GM18858 (cell line): ENCODE measurements around the gene GATB.

Experiments
- ATAC-seq: cut with Tn5 transposase; IDR thresholded peaks from one replicate; pipeline ENCODE4 v1.9.1; 2021; ENCODE audit not compliant: unreplicated experiment

GATB gene

GRCh38 chr4:151702256-151702655 is 58.6 kb downstream of the GATB start:
- no peak for ATAC-seq

GRCh38 chr4:151700566-151701316 is 60.1 kb downstream of the GATB start:
- no peak for ATAC-seq

GRCh38 chr4:151698213-151698612 is 62.6 kb downstream of the GATB start:
- no peak for ATAC-seq

- ATAC-seq: no peak
Observed at GRCh38 chr4:151694961-151695720, 65.7 kb downstream of the GATB start.

DNA sequence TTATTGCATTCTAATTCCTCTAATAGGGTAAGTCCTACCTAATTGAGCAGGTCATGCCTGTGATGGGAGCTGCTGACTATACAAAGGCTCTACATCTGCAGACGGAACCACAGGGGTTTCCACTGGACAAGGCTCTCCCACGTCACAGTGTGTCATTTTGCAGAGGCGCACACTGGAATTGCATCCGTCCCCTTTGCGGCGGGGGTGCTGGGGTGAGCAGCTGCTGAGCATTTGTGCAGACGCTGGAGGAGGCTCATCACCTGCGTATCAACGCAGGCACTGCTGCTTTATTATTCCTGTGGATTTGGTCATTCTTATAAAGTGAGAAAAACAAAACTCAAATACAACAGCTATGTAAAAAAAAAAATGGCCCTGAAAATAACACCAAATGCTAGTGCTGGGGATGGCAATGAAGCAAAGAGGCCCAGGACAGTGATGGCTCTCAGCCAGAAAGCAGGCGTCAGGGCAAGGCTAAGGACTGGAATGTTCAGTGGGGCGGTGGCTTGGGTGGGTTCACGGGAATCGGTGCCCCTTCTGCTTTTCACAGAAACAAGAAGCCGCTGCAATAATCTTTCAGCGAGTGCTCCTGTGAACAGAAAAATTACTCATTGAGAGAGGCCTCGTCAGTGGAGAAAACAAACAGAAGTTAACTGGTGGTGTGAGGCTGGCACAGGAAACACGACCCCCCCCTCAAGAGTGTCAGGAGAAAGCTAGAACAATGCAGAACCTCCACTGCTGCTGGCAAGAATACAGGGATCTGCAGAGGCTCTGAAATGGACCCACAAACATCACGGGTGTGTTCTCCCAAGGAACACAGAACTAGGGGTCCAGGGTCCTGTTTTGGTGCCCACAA is 67.8 kb downstream of the GATB start:
- no peak for ATAC-seq

DNA sequence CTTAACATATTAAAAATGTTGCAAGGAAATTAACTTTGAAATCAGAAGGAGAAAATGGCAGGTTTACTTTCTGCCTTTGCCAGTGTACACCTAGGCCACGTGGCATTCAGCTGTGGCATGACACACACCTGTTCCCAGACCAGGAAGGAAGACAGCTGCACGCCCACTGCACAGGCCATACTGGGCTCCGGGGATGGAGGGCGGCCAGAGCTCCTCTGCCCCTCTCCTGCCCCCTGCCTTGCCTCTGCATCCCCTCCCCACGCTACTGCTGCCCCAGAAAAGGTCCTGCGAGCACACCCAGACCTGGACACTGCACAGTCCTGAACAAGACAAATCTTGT is 68.4 kb downstream of the GATB start:
- ATAC-seq: no peak

DNA sequence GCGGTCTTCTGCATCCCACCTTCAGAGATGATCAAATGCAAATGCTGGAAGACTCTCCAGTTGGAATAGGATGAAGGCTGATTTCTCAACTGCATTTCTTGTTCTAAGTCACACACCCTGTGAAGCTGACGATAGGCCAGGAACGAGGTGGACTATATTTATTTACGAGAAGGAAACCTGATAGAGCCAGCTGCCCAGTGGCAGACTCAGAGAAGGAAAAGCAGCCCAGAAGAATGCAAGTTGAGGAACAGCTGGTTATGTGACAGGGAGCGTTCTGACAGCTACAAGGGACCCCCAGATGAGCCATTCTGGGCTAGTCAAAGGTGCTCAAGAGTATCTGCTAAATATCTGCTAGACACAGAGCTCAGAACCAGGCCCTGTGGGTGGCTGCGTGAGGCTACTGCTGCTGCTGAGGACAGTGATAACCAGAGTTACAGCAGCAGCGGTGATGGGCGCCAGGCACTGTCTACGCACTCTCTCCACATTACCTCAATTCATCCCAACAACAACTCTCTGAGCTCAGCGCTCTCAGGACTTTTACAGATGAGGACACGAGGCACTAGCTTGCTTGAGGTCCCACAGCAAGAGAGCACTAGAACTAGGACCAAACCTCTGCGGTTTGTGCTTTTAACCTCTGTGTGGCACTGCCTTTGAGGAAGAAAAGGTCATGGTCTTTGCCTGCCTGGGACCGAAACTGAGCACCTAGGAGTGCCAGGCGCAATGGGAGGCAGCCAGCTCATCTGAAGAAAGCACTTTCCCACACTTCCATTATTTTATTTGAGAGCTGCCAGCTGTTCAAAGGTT is 69.0 kb downstream of the GATB start:
- no peak for ATAC-seq

DNA sequence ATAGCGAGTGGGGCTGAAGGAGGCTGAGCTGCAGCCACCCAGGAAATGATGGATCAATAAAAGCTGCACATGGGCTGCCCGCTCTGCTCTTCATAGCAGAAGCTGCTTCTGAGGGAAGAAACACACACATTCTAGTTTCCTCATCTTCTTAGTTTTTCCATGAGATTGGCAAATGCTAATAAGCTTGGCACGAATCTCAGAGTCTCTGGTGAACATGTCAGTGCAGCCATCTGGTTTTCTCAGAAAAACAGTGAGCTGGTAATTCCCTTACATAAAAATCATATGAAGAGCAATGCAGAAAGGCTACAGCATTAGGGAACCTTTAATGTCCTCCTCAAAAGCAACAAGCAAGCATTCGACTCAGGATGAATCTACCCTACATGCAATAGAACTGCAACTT is 69.9 kb downstream of the GATB start:
- no peak for ATAC-seq

GRCh38 chr4:151690164-151690870 is 70.5 kb downstream of the GATB start:
- no peak for ATAC-seq

- no peak for ATAC-seq
Observed at GRCh38 chr4:151689211-151689991, 71.4 kb downstream of the GATB start.

- ATAC-seq: no peak
Observed at GRCh38 chr4:151688785-151689043, 72.1 kb downstream of the GATB start.

GRCh38 chr4:151688003-151688784 is 72.6 kb downstream of the GATB start:
- no peak for ATAC-seq

- no peak for ATAC-seq
Observed at GRCh38 chr4:151687021-151687640, 73.7 kb downstream of the GATB start.

DNA sequence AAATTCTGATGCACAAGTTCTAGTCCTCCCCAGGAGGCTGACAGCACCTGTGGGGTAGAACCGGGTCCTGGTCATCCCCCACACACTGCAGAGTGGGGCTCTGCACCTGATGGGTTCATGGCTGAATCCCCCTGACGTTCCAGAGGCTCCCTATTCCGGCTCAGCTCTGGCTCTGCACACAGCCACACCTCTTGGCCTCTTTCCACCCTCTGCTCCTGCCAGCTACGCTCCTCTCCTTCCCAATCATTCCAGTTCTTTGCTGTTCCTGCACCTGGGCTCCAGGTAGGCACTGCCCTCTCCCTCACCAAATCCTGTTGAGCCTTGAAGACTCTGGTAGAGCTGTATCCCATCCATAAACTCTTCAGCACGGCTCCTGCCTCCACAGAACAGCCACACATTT is 75.5 kb downstream of the GATB start:
- ATAC-seq: no peak

GRCh38 chr4:151681085-151681484 is 79.7 kb downstream of the GATB start:
- ATAC-seq: no peak

- ATAC-seq: no peak
Observed at GRCh38 chr4:151679231-151679630, 81.6 kb downstream of the GATB start.

- no peak for ATAC-seq
Observed at GRCh38 chr4:151678048-151678872, 82.5 kb downstream of the GATB start.

GRCh38 chr4:151677193-151677592 is 83.6 kb downstream of the GATB start:
- ATAC-seq: no peak
